H9 (cell line): ENCODE results near the gene MYH9. TPM values are rescaled to one million over a fixed set of nuclear protein-coding genes. Genes with fewer than 3 reads are reported as not detected.

ENCODE experiments used
- DNase-seq: peaks from one replicate; pipeline ENCODE4 v3.0.0-alpha.2; 2017
- H2AFZ ChIP-seq: one replicate; pipeline ENCODE4 v1.6.1; 2013; ENCODE audit warnings: mild to moderate bottlenecking, low read length, control low read depth, moderate library complexity
- H2AK5ac ChIP-seq: 2 replicates; pipeline ENCODE4 v1.6.1; 2013; ENCODE audit warnings: low read length, control low read depth, mixed read lengths; ENCODE audit not compliant: insufficient read length
- H2BK120ac ChIP-seq: one replicate; pipeline ENCODE4 v1.6.1; 2013; ENCODE audit warnings: low read depth, mild to moderate bottlenecking, low read length, control low read depth, inconsistent platforms; ENCODE audit not compliant: poor library complexity, severe bottlenecking
- H2BK12ac ChIP-seq: 2 replicates; pipeline ENCODE4 v1.6.1; 2013; ENCODE audit warnings: low read length, control low read depth, mixed read lengths, low read depth; ENCODE audit not compliant: insufficient read length
- H2BK15ac ChIP-seq: 2 replicates; pipeline ENCODE4 v1.6.1; 2013; ENCODE audit warnings: low read depth, low read length, control low read depth
- H2BK20ac ChIP-seq: one replicate; pipeline ENCODE4 v1.6.1; 2013; ENCODE audit warnings: low read depth, mild to moderate bottlenecking, low read length, control low read depth, inconsistent platforms; ENCODE audit not compliant: poor library complexity, severe bottlenecking
- H2BK5ac ChIP-seq: 2 replicates; pipeline ENCODE4 v1.6.1; 2013; ENCODE audit warnings: low read length, control low read depth, mixed read lengths; ENCODE audit not compliant: insufficient read length
- H3K14ac ChIP-seq: 2 replicates; pipeline ENCODE4 v1.6.1; 2013; ENCODE audit warnings: low read length, control low read depth; ENCODE audit not compliant: insufficient read depth
- H3K18ac ChIP-seq: 2 replicates; pipeline ENCODE4 v1.6.1; 2013; ENCODE audit warnings: low read depth, mild to moderate bottlenecking, mixed read lengths, low read length, control low read depth; ENCODE audit not compliant: insufficient read length
- H3K23ac ChIP-seq: 2 replicates; pipeline ENCODE4 v1.6.1; 2013; ENCODE audit warnings: low read length, control low read depth, mixed read lengths, low read depth; ENCODE audit not compliant: insufficient read length
- H3K23me2 ChIP-seq: 2 replicates; pipeline ENCODE4 v1.6.1; 2013; ENCODE audit warnings: low read depth, mild to moderate bottlenecking, mixed read lengths, low read length, control low read depth; ENCODE audit not compliant: insufficient read length, poor library complexity, severe bottlenecking
- H3K27ac ChIP-seq: 2 replicates; pipeline ENCODE4 v1.5.1; 2013; ENCODE audit warnings: low read length, control low read depth, mixed read lengths, low read depth; ENCODE audit not compliant: insufficient read length
- H3K27me3 ChIP-seq: 2 replicates; pipeline ENCODE4 v1.6.1; 2013; ENCODE audit warnings: low read length, control low read depth, inconsistent platforms; ENCODE audit not compliant: insufficient read depth
- H3K4ac ChIP-seq: 2 replicates; pipeline ENCODE4 v1.6.1; 2013; ENCODE audit warnings: low read depth, mild to moderate bottlenecking, control low read depth, inconsistent platforms, low read length, moderate library complexity
- H3K4me1 ChIP-seq: 2 replicates; pipeline ENCODE4 v1.6.1; 2013; ENCODE audit warnings: low read length, control low read depth, inconsistent platforms; ENCODE audit not compliant: insufficient read depth
- H3K4me2 ChIP-seq: 2 replicates; pipeline ENCODE4 v1.6.1; 2013; ENCODE audit warnings: low read length, control low read depth, mixed read lengths; ENCODE audit not compliant: insufficient read length, insufficient read depth
- H3K56ac ChIP-seq: 2 replicates; pipeline ENCODE4 v1.6.1; 2013; ENCODE audit warnings: low read depth, mild to moderate bottlenecking, mixed read lengths, low read length, control low read depth; ENCODE audit not compliant: insufficient read length
- H3K79me1 ChIP-seq: 2 replicates; pipeline ENCODE4 v1.6.1; 2013; ENCODE audit warnings: low read depth, mild to moderate bottlenecking, moderate library complexity, low read length, control low read depth, inconsistent platforms; ENCODE audit not compliant: insufficient read depth, poor library complexity, severe bottlenecking
- H3K79me2 ChIP-seq: 2 replicates; pipeline ENCODE4 v1.6.1; 2013; ENCODE audit warnings: low read length, control low read depth, inconsistent platforms; ENCODE audit not compliant: insufficient read depth
- H3K9ac ChIP-seq: 2 replicates; pipeline ENCODE4 v1.6.1; 2013; ENCODE audit warnings: low read length, control low read depth, mixed read lengths; ENCODE audit not compliant: insufficient read length; ENCODE audit errors: extremely low read depth
- H3K9me3 ChIP-seq: one replicate; pipeline ENCODE4 v1.6.1; 2013; ENCODE audit warnings: low read depth, low read length, inconsistent platforms; ENCODE audit not compliant: control insufficient read depth
- H3T11ph ChIP-seq: one replicate; pipeline ENCODE4 v1.6.1; 2013; ENCODE audit warnings: mild to moderate bottlenecking, low read length, control low read depth, inconsistent platforms
- H4K20me1 ChIP-seq: one replicate; pipeline ENCODE4 v1.6.1; 2013; ENCODE audit not compliant: control insufficient read depth, insufficient read length, insufficient read depth
- H4K5ac ChIP-seq: 2 replicates; pipeline ENCODE4 v1.6.1; 2013; ENCODE audit warnings: low read depth, mild to moderate bottlenecking, mixed read lengths, low read length, control low read depth; ENCODE audit not compliant: insufficient read length
- H4K8ac ChIP-seq: replicated peaks from 2 replicates; pipeline ENCODE4 v1.6.1; 2013; ENCODE audit warnings: low read length, control low read depth, mixed read lengths, low read depth; ENCODE audit not compliant: insufficient read length
- H4K91ac ChIP-seq: 2 replicates; pipeline ENCODE4 v1.6.1; 2013; ENCODE audit warnings: low read depth, mild to moderate bottlenecking, moderate library complexity, mixed read lengths, low read length, control low read depth; ENCODE audit not compliant: insufficient read length
- H3K27ac Mint-ChIP-seq, 3 experiments: 2 replicates in 2 of 3; 3 replicates in 1 of 3; pipeline ENCODE4 v1.8.0; 2020 to 2021; ENCODE audit warnings: mixed read lengths in 3 of 3, mild to moderate bottlenecking in 1 of 3, moderate library complexity in 1 of 3
- H3K27me3 Mint-ChIP-seq: 2 replicates; pipeline ENCODE4 v1.8.0; 2021; ENCODE audit warnings: low read depth, mild to moderate bottlenecking, moderate library complexity, mixed read lengths
- H3K36me3 Mint-ChIP-seq, 3 experiments: 2 replicates in 2 of 3; 3 replicates in 1 of 3; pipeline ENCODE4 v1.8.0; 2020 to 2021; ENCODE audit warnings: low read depth in 3 of 3, mixed read lengths in 3 of 3; ENCODE audit not compliant: insufficient read depth in 1 of 3
- H3K4me1 Mint-ChIP-seq, 2 experiments: 2 replicates each; pipeline ENCODE4 v1.8.0; 2020; ENCODE audit warnings: mixed read lengths in 2 of 2
- H3K4me3 Mint-ChIP-seq, 2 experiments: 2 replicates in 1 of 2; 3 replicates in 1 of 2; pipeline ENCODE4 v1.8.0; 2020 to 2021; ENCODE audit warnings: mild to moderate bottlenecking in 2 of 2, mixed read lengths in 2 of 2, moderate library complexity in 1 of 2
- H3K9me3 Mint-ChIP-seq, 2 experiments: 2 replicates in 1 of 2; 3 replicates in 1 of 2; pipeline ENCODE4 v1.8.0; 2020; ENCODE audit warnings: mild to moderate bottlenecking in 2 of 2, mixed read lengths in 2 of 2, moderate library complexity in 1 of 2
- CTCF ChIP-seq: fragments of 200-600 bp; sonication (generic); conservative IDR thresholded peaks from 3 replicates; pipeline ENCODE4 v1.8.0; 2021; ENCODE audit warnings: antibody characterized with exemption, mild to moderate bottlenecking
- WGBS: extraction: QIAGEN DNeasy Blood & Tissue Kit; methylation state at CpG from one replicate; pipeline ENCODE4 v1.1.7; 2013; ENCODE audit warnings: missing lambda C conversion rate, low lambda C conversion rate, mixed read lengths; ENCODE audit not compliant: insufficient read length; ENCODE audit errors: extremely low coverage; 5-methylcytosine and 5-hydroxymethylcytosine counted together
- total RNA-seq: library from RNA; stranded (reverse); gene quantifications from 2 replicates; pipeline ENCODE4 v1.2.1, GENCODE V29; 2021

Gene MYH9
- total RNA-seq, 1 experiment from 2014 or later: 266 TPM

- H3K79me2 ChIP-seq: no peaks in the 10 kb centered on the region
Observed at GRCh38 chr22:36285545-36285944, 102.2 kb downstream of the MYH9 start.

More at GRCh38 chr22:36285545-36285944, 102.2 kb downstream of the MYH9 start:
- Histone ChIP-seq H3K27me3 (no peaks in the 10 kb centered on the region), H3K4ac (no peak overlapping the region), H3K9ac (no peak overlapping the region), H2BK120ac (no peak overlapping the region), H3K4me1 (no peaks in the 10 kb centered on the region), H4K5ac (no peak overlapping the region), H2BK12ac (no peak overlapping the region), H3K4me2 (no peak overlapping the region), H4K8ac (no peak overlapping the region), H4K91ac (no peak overlapping the region), H3K27ac (no peak overlapping the region), H3K23me2 (no peaks in the 10 kb centered on the region), H3K9me3 (no peaks in the 10 kb centered on the region), H3K79me1 (no peaks in the 10 kb centered on the region), H3K14ac (no peak overlapping the region), H3K18ac (no peak overlapping the region), H2BK5ac (no peak overlapping the region), H3K56ac (no peak overlapping the region), H2BK20ac (no peak overlapping the region), H2AK5ac (no peak overlapping the region), H4K20me1 (no peaks in the 10 kb centered on the region), H3T11ph (no peak overlapping the region), H2BK15ac (no peak overlapping the region), H2AFZ (no peak overlapping the region), H3K23ac (no peak overlapping the region)
- Mint-ChIP-seq H3K4me3 (no peak overlapping the region), H3K4me1 (peaks cover 2 to 9% of the 10 kb centered on the region in 2 experiments; a peak in 3 of 4 replicates), H3K36me3 (peaks cover 55 to 94% (median 91%) of the 10 kb centered on the region in 3 experiments), H3K27ac (no peak overlapping the region), H3K27me3 (no peaks in the 10 kb centered on the region), H3K9me3 (no peaks in the 10 kb centered on the region; a peak in 1 of 5 replicates)
- DNase-seq: no peak
- WGBS: no CpG with 5 or more reads among the region's 21 CpGs
- no peak for TF ChIP-seq CTCF
